Measurements from ENCODE around the gene TMEM89.

- TF ChIP-seq CTCF (IDR thresholded peaks at IDR 0.05) = no peak
- TF ChIP-seq POLR2A (IDR thresholded peaks at IDR 0.05) = no peak
Measured at GRCh38 chr3:48594417-48595049, 27.0 kb downstream of the TMEM89 start.
